HG03103 (cell line): ENCODE measurements around the gene IMPDH1.

Source experiments
- ATAC-seq: cut with Tn5 transposase; IDR thresholded peaks from one replicate; pipeline ENCODE4 v1.9.1; 2021; ENCODE audit warnings: low read depth; ENCODE audit not compliant: unreplicated experiment

The IMPDH1 gene

DNA sequence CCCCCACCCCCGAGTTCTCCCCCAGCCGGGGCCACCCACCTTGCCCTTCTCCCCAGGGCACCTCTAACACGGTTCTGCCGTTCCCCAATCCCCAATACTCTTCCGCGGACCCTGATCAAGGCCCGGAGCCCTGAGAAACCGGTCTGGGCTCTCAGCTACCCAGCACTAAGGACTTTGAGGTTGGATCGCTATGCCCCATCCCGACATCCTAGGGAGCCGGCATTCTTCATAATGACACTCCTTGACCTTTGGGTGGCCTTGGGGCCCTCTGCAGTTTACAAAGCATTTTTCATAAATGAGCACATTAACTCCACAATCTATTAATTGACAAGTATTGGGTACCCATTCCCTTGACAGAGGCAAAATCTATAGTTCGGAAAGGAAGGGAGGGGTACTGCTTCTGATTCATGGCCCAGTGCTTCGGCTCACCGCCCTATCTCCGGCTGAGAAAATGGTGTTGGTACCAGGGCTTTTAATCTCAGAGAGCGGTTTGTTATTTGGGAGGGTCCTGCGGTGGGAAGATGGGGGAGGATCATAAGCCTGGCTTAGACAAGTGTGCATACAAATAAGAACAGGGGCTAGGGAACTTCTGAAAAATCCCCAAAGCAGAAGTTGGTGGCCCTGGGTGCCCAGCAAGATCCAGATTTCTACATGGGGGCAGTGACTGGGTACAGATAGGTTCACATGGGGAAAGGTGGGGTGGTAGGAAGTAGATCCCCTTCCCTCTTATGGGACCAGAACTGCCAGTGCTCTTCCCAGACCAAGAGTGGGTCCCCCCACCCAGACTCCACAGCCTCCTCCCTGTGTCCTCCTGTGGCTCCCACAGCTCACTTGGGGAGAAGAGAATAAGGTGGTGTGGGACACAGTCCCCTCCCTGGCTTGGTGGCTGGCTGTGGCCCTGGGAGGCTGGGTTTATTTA is 3.2 kb downstream of the IMPDH1 start:
- no peak for ATAC-seq

DNA sequence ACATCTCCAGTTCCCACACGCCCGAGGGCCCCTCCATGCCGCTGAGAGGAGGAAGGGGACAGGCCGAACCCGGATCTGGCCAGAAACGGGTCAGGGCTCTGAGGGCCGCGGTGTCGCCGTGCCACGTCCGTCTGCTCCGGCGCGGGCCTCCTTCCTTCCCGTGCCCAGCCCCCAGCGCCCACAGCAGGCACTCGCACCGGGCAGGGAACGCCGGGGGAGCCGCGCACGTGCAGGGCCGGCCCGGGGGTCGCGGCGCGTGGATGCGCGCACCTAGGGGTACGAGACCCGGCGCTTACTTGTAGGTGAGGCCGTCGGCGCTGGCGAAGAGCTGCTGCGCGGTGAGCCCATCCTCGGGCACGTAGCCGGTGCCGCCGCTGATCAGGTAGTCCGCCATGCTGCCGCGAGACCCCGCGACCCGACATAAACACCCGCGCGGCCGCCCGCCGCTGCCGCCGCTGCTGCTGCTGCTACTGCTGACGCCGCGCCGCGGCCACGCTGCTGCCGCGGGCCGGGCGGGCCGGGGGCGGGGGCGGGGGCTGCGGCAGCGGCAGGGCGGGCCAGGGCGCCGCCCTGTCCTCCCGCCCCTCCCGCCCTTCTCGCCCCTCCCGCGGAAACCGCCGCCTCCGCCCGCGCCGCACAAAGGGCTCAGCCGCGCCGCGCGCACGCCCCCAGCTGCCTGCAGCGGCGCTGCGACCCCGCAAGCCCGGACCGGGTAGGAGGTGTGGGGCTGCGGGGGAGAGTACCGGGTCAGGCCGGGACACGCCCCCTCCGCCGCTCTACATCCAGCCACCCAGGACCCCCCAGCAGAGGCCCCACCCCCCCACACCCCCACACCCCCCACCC is 4.1 kb downstream of the IMPDH1 start:
- ATAC-seq: no peak

DNA sequence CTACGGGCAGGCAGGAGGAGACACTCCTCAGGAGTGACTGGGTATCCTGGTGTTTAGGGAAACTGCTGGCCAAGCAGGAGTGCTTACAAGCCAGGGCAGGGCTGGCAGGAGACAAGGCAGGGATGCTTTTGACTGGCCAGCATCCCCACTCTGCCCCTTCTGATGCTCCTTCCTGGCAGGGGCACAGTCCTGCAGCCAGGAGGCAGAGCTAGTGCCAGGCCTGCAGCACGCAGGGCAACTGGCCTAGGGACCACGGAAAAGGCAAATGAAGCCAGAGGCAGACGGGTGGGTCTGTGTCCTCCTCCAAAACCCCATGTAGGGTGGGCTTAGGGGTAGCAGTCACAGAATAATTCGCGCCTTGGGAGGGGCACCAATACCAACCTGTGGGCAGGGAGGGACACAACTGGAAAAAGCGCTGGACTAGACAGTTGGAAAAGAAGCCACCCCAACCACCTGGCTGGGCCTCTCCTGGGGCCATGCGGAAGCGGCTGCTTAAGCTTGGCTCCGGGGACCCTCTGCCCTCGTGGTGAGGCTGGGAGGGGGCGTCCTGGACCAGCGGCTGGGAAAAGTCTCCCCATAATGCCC is 4.8 kb downstream of the IMPDH1 start:
- no peak for ATAC-seq

DNA sequence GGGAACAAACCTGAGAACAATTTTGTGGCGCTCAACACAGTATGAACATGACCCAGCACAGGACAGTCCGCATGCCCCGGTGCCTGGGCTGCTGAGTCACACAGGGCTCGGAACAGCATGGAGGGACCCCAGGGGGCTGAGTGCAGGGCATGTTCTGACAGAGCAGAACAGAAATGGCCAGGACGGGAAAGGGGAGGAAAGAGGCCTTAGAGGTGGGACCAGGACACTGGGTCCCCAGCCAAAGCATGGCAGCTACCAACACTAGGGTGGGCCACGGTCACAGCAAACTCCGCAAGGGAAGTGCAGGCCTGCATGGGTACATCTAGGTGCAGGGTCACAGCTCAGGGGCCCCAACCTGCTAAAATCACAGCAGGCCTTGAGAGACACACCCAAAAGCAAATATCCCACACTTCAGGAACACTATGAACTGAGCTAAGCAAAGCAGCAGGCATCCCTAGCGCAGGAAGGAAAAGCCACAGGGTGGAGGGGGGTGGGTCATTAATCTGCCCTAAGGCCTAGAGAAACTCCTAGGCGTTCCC is 5.6 kb downstream of the IMPDH1 start:
- no peak for ATAC-seq

DNA sequence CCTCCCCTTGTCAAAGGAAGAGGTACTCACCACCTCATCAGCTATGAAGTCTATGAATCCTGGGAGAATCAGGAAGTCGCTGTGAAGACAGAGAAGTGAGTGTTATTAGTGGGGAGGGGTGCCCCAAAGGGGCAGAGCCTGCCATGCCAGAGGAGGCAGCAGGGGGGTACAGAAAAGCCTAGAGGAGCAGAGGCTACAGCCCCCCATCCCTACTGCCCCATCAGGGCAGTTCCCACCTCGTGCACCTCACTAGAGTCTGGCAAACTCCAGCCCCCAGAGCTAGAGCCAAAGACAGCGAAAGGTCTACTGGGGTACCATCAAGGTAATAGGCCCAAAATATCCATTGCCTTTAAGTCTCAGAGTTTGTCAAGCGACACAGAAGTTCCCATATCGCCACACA is 6.1 kb downstream of the IMPDH1 start:
- ATAC-seq: no peak

DNA sequence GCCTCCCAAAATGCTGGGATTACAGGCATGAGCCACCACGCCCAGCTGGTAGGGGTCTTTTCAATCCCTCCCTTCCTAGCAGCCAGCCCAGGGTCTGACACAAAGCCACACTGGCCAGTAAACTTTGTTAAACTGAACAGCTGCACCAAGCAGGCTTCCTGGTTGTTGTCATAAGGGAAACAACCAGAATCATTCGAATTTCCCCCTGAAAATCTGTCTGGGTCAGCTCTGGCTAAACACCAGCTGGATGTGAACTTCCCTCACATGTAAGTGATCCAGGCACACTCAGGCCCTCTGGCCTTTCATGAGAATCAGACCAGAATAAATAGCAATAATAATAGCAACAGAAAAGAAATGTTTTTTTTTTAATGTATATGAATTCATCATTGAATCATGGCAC is 7.4 kb downstream of the IMPDH1 start:
- ATAC-seq: no peak

DNA sequence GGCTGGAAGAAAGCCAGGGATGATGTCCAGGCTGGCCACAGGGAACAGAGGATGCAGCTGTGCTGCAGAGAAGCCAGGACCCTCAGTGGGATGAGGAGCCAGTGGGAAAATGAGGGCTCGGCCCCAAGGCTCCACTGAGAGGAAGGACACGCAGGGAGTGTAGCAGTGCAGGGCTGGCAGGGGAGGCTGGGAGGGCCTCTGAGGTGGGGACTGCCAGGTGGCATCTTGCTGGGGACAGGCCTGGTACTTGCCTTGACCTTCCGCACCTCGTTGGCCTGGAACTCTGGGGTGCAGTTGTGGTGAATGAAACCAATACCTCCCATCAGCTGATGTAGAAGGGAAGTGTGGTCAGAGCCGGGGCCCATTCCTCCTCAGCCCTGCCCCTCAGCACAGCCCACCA is 9.2 kb downstream of the IMPDH1 start:
- ATAC-seq: no peak

DNA sequence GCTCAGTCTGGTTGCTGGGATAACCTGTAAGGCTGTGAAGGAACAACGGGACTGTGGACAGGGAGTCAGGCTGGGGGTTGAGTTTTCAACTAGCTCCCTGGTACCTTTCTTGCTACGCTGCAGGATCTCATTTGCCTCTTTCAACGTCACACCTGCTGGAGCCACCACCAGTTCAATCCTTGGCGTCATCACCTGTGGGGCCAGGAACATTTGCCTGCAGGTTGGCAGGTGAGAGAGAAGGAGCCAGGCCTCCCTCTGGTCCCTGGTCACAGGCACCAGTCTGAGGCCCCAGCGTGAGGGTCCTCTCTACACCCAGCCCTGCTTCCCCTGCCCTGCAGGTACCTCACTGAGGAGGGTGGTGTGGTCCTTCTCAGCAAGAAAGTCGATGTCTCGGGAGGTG is 9.8 kb downstream of the IMPDH1 start:
- ATAC-seq: no peak

DNA sequence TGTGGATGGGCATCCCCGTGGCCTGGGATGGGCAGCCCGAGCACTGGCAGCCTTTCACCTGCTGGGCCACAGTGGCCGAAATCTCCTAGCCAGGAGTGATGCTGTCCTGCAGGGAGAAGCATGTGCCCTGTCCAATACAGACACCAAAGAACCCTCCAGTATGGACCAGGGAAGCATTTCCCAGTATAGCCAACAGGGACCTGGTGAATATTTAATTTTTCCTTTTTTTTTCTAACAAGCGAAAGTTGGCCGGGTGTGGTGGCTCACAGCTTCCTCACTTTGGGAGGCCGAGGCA is 11.0 kb downstream of the IMPDH1 start:
- no peak for ATAC-seq

DNA sequence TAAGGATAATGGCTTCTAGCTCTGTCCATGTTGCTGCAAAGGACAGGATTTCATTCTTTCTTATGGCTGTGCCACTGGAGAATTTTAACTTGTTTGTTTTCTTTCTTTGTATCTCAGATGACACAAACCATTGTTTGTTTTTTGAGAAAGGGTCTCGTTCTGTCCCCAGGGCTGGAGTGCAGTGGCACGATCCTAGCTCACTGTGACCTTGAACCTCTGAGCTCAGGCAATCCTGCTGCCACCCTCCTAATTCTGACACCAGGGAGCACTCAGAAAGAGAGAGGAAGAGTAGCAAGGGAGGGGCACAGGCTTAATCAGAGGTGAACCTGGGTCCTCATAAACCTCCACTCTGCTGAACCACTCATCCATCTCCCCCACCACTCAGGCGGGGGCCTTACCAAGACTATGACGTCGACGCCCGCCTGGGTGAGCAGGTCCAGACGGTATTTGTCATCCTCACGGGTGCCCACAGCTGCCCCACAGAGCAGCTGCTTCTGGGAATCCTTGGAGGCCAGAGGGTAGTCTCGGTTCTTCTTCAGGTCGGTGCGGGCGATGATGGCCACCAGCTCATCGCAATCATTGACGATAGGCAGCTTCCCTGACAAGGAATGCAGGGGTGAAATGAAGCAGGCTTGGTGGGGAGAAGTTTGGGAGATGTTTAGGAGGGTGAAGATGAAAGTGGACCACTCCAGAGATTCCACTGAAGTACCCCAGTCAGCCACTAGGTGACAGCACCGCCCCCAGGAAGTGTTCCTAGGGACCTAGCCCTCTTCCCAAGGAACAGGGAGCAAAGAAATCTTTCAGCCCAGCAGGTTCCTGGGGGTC is 11.6 kb downstream of the IMPDH1 start:
- ATAC-seq: no peak

DNA sequence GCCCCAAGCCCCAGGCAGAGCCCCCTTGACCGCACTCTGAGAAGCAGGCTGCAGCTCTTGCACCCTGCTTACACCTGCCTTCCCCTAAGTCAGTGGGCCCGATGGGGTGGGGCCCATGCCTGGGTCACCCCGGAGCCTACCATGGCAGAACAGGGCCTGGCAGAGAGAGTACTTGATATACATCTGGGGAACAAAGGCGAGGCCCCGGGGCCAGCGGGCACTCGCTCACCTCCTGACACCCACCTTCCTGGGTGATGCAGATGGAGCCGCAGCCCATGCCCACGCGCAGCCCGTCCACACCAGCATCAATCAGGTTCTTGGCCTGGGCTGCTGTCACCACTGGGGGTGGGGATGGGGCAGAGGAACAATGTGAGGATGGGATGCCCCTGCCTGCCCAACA is 13.4 kb downstream of the IMPDH1 start:
- ATAC-seq: no peak

DNA sequence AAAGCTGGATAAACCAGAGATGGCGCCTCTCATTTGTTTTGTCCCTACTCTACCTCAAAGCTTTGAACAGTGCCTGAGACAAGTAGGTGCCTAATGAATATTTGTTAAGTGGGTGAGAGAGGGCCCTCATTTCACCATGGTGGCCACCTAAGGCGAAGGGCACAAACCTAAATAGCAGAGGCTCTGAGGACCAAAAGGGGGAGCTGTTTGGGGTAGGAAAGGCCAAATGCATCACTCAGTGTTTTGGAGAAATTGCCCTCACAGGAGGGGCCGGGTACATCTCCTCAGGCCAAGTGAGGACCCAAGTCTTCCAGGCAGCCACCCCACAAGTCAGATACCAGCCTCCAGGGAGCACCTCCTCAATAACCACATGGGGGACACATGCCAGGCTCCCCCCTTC is 14.0 kb downstream of the IMPDH1 start:
- no peak for ATAC-seq

DNA sequence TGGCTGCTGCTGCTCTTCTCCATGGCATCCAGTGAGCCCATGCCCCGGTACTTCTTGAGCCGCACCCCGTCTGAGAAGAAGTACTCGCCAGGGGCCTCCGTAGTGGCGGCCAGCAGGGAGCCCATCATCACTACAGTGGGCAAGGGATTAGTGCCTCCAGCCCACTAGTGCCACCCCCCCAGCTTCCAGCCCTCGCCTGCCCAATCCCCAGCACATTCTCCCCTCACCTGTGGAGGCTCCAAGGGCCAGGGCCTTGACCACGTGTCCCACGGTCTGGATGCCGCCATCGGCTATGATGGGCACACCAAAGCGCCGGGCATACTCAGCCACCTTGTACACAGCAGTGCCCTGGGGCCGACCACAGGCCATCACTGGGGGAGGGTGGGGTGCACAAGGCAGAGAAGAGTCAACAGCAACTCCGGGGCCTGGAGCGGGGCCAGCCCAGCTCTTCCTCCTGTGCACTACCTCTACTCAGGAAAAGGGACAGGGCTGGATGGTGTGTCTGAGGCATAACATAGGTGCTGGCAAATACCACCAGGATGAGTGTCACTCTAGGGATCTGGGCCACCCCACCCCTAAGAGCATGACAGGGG is 14.8 kb downstream of the IMPDH1 start:
- ATAC-seq: no peak

DNA sequence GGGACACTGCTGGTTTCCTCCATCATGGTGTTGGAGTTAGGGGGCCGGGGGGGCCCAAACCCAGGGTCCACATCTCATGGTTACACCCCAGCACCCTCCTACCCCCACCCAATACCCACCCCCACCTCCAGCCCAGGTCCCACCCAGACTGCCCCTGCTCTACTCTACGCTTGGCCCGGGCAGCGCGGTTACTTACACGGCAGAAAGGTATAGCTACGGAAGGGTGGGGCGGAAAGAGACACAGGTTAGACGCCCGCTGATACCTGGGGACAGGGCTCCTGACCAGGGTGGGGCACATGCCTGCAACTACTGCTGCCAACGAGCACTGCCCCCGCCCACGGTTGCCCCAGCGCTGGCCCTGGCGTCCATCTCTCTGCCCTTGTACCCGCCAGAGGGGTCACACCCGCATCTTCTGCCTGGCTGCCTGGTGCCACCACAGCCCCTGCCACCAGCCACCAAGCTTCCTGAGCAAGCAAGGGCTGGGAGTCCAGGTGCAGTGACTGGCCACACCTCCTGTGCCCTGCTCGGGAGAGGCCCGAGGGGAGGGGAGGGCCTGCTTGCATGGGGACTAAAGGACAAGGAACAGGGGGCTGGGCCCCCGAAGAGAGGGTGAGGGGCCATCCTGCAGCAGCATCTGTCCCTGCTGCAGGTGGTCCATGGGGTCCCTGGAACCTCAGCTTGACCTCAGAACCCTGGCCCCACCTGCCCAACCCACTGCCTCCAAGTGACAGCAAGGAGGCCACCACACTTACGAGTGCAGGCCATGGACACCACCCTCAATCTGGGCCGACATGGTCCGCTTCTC is 16.1 kb downstream of the IMPDH1 start:
- no peak for ATAC-seq

DNA sequence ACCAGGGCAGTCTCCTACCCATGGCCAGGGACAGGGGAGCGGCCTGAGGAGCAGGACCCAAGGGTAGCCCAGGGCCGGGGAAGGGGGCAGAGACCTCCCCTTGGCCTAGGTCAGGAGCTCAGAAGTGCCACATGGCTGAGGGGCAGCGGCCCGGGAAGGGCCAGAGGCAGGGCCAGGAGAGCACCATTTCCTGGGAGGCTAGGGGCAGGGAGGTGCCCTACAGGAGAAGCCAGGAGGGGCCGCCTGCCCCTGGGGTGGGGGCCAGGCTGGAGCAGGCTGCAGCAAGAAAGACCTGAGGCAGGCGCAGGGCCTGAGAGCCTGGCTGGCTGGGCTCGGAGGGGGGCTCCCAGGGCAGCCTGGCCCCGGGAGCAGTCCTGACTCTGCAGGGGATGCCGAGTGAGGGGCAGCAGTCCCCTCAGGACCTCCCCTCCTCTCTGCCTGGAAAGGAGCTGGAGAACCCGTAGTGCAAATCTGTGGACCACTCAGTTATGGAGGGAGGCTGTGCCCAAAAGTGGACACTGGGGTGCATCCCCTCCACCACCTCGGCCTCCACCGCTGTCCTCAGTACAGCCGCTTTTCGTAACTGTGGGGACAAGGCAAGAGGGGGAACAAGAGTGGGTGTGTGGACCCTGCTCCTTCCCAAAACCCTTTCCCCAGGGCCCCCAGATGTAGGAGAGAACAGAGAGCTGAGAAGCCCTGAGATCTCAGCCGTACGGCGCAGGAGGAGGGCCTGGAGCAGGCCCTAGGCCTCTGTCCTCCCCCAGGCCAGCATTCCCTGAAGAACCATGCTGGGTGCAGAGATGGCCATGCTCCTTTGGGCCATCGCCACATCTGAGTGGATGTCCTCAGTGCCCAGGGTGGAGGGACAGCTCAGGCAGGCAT is 17.1 kb downstream of the IMPDH1 start:
- ATAC-seq: no peak

DNA sequence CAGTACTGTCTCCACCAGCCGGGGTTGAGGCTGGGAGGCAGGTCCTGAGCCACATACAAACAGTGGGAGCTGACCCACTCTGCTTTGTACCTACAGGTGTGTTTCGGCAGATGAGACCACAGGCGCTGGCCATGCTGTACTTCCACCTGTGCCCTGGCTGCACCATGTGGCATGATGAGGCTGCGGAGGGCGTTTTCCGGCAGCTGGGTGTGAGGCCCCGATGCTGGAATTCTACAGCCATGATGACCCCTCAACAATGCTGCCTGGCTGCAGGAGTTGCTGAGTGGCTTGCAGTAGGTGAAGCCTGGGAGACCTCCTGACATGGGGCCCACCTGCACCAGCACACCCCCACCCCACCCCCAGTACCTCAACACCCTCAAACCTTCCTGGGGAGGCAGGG is 18.0 kb downstream of the IMPDH1 start:
- ATAC-seq: no peak

DNA sequence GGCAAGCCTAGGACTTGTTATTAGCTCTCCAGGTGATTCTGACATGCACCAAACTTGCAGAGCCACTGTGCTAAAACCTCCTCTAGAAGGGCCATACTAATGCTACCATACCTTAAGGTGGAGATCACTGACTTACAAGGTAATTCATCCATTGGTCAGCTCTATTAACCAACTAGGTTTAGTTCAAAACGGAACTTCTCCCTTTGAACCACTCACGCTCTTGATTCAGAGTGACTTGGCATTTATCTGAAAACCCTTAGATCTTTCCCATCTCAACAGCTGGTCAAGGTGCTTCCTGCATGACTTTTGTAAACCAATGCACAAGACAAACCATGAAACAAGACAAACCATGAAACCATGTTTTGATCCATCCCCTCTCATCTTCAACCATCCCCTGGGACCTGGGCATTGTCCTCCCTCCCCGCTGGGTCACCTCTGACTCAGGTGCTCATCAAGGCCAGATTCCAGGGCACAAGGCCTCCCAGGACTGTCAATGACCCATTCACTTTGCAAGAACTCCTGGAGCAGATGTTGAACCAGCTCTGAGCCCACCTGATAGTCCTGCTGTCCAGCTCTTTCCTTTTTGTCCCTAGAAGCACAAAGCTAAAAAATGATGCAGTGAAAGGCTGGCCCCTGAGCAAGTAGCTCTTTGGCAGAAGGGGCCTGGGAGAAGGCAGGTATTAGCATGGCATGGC is 18.8 kb downstream of the IMPDH1 start:
- no peak for ATAC-seq
